ENCODE data around the gene C19orf44.

DNA sequence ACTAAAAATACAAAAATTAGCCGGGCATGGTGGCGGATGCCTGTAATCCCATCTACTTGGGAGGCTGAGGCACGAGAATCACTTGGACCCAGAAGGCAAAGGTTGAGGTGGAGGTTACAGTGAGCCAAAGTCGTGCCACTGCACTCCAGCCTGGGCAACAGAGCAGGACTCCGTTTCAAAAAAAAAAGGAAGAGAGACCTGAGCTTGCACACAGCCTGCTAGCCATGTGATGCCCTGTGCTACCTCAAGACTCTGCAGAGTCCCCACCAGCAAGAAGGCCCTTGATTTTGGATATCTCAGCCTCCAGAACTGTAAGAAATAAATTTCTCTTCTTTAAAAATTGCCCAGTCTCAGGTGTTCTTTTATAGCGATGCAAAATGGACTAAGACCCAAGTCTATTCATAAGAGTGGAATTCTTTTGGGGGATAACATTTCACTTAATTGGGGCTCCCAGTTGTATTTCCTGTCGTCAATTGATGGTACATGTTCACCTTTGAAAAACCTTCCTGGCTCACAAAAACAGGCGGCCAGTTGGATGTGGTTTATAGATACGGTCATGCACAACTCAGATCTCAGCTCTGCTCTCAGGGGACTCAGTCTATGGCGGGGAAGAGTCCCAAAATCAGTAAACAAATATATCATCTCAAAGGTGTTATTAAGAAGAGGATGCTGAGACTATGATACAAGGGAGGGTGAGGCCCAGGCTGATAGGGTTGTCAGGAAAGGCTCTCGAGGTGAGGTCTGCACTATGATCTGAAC is 48.5 kb downstream of the C19orf44 start:
- TF ChIP-seq MAFK (IDR thresholded peaks at IDR 0.05; ENCODE audit: partially characterized antibody) (no peak), CTCF (IDR thresholded peaks at IDR 0.05) (no peak), POLR2AphosphoS2 (conservative IDR thresholded peaks at IDR 0.05; ENCODE audit: low read length) (no peak), EP300 (IDR thresholded peaks at IDR 0.05) (no peak), JUN (IDR thresholded peaks at IDR 0.05) (no peak), RAD21 (conservative IDR thresholded peaks at IDR 0.05 in 1 of 2, IDR thresholded peaks at IDR 0.05 in 1 of 2) (no peak), USF2 (IDR thresholded peaks at IDR 0.05) (no peak), RFX5 (IDR thresholded peaks at IDR 0.05) (no peak)
- TF ChIP-seq, protein P1, sequence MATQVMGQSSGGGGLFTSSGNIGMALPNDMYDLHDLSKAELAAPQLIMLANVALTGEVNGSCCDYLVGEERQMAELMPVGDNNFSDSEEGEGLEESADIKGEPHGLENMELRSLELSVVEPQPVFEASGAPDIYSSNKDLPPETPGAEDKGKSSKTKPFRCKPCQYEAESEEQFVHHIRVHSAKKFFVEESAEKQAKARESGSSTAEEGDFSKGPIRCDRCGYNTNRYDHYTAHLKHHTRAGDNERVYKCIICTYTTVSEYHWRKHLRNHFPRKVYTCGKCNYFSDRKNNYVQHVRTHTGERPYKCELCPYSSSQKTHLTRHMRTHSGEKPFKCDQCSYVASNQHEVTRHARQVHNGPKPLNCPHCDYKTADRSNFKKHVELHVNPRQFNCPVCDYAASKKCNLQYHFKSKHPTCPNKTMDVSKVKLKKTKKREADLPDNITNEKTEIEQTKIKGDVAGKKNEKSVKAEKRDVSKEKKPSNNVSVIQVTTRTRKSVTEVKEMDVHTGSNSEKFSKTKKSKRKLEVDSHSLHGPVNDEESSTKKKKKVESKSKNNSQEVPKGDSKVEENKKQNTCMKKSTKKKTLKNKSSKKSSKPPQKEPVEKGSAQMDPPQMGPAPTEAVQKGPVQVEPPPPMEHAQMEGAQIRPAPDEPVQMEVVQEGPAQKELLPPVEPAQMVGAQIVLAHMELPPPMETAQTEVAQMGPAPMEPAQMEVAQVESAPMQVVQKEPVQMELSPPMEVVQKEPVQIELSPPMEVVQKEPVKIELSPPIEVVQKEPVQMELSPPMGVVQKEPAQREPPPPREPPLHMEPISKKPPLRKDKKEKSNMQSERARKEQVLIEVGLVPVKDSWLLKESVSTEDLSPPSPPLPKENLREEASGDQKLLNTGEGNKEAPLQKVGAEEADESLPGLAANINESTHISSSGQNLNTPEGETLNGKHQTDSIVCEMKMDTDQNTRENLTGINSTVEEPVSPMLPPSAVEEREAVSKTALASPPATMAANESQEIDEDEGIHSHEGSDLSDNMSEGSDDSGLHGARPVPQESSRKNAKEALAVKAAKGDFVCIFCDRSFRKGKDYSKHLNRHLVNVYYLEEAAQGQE (IDR thresholded peaks at IDR 0.05) = no peak

Data from A549 (cell line).